ENCODE measurements around the gene NDUFB5. TPM values are rescaled to one million over a fixed set of nuclear protein-coding genes. Genes with fewer than 3 reads are reported as not detected.

The NDUFB5 gene
- total and polyA plus RNA-seq, 10 of the 15 experiments (the other 5 are each of a cell fraction or from before 2014, with no cell fraction given): 82.0 to 320 (median 126) TPM

GRCh38 chr3:179661777-179662176, 57.2 kb downstream of the NDUFB5 start (continued):
- TF ChIP-seq, protein P1, sequence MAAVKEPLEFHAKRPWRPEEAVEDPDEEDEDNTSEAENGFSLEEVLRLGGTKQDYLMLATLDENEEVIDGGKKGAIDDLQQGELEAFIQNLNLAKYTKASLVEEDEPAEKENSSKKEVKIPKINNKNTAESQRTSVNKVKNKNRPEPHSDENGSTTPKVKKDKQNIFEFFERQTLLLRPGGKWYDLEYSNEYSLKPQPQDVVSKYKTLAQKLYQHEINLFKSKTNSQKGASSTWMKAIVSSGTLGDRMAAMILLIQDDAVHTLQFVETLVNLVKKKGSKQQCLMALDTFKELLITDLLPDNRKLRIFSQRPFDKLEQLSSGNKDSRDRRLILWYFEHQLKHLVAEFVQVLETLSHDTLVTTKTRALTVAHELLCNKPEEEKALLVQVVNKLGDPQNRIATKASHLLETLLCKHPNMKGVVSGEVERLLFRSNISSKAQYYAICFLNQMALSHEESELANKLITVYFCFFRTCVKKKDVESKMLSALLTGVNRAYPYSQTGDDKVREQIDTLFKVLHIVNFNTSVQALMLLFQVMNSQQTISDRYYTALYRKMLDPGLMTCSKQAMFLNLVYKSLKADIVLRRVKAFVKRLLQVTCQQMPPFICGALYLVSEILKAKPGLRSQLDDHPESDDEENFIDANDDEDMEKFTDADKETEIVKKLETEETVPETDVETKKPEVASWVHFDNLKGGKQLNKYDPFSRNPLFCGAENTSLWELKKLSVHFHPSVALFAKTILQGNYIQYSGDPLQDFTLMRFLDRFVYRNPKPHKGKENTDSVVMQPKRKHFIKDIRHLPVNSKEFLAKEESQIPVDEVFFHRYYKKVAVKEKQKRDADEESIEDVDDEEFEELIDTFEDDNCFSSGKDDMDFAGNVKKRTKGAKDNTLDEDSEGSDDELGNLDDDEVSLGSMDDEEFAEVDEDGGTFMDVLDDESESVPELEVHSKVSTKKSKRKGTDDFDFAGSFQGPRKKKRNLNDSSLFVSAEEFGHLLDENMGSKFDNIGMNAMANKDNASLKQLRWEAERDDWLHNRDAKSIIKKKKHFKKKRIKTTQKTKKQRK (IDR thresholded peaks at IDR 0.05; ENCODE audit: low read depth, low read length): no peak
- TF ChIP-seq SPI1 (IDR thresholded peaks at IDR 0.05; ENCODE audit: borderline replicate concordance, insufficient read depth, low read depth, low read length) (no peak), RUNX3 (IDR thresholded peaks at IDR 0.05; ENCODE audit: low read length) (no peak), MEF2A (IDR thresholded peaks at IDR 0.05; ENCODE audit: insufficient read depth, low read depth, low read length) (no peak)

DNA sequence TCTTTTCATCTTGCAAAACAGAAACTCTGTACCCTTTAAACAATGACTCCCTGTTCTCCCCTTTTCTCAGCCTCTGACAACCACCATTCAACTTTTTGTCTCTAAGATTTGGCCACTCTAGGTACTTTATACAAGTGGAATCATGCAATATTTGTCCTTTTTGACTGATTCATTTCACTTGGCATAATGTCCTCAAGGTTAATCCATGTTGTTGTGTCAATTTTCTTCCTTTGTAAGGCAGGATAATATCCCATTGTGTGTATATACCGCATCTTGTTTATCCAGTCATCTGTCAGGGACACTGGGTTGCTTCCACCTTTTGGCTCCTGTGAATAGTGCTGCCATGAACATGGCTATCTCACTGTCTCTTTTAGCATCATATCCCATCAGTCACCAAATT, 58.5 kb downstream of the NDUFB5 start:
- Histone ChIP-seq H3K79me2 (ENCODE audit: control insufficient read depth, insufficient read depth, low read length) (peaks cover 39% of the 10 kb centered on the region), H3K4me1 (ENCODE audit: control insufficient read depth, insufficient read depth, low read length) (no peaks in the 10 kb centered on the region), H3K4me3 (no peak overlapping the region), H3K27ac (ENCODE audit: control insufficient read depth, insufficient read depth) (no peak overlapping the region), H3K9ac (ENCODE audit: control insufficient read depth, insufficient read depth, low read length) (no peak overlapping the region), H3K9me3 (replicated peaks; ENCODE audit: control insufficient read depth, insufficient read depth, low read length) (no peaks in the 10 kb centered on the region), H3K4me2 (ENCODE audit: control insufficient read depth, insufficient read depth) (no peak overlapping the region), H3K27me3 (replicated peaks in 1 of 2; ENCODE audit: control insufficient read depth in 2 of 2, insufficient read depth in 2 of 2, low read length in 1 of 2) (no peaks in the 10 kb centered on the region), H2AFZ (ENCODE audit: control insufficient read depth, low read depth, low read length) (no peak overlapping the region), H4K20me1 (ENCODE audit: control insufficient read depth, insufficient read depth) (no peaks in the 10 kb centered on the region), H3K36me3 (ENCODE audit: control insufficient read depth in 2 of 2, insufficient read depth in 2 of 2, low read length in 1 of 2) (no peaks in the 10 kb centered on the region)
- ChIA-PET POLR2A (no interaction called here), SMC1A (ENCODE audit: uncharacterized antibody, unreplicated experiment) (interaction anchor here (1.3 kb wide), 1 partner anchor 8 kb away, joined by 4 read pairs; no protein-coding TSS in a partner anchor), CTCF (interaction anchor here (2.6 kb wide), 1 partner anchor 13 kb away, joined by 22 read pairs; no protein-coding TSS in a partner anchor), RAD21 (ENCODE audit: unreplicated experiment) (no interaction called here)
- WGBS (ENCODE audit: insufficient coverage, insufficient replicate concordance, low lambda C conversion rate, missing lambda C conversion rate): 100% methylated on average over 1 of the region's 1 CpG
- ATAC-seq (no peak), FAIRE-seq (no peak), DNase-seq (ENCODE audit: low read depth, low spot score) (no peak)
- BruUV-seq (replicated peaks): no TSS peak
- intact Hi-C loops (cut with micrococcal nuclease; ENCODE audit: unreplicated experiment): no loop called here
- in situ Hi-C loops (cut with MboI): no loop called here
- TF ChIP-seq HDAC6 (IDR thresholded peaks at IDR 0.05; ENCODE audit: unreplicated experiment) (no peak), PAX5 (IDR thresholded peaks at IDR 0.05; ENCODE audit: borderline replicate concordance, low read depth, low read length) (no peak), SREBF1 (IDR thresholded peaks at IDR 0.05; ENCODE audit: low read length) (no peak), SMAD1 (IDR thresholded peaks at IDR 0.05; ENCODE audit: low read depth, partially characterized antibody) (no peak), IRF5 (IDR thresholded peaks at IDR 0.05; ENCODE audit: borderline replicate concordance) (no peak)
- TF ChIP-seq, protein P2, sequence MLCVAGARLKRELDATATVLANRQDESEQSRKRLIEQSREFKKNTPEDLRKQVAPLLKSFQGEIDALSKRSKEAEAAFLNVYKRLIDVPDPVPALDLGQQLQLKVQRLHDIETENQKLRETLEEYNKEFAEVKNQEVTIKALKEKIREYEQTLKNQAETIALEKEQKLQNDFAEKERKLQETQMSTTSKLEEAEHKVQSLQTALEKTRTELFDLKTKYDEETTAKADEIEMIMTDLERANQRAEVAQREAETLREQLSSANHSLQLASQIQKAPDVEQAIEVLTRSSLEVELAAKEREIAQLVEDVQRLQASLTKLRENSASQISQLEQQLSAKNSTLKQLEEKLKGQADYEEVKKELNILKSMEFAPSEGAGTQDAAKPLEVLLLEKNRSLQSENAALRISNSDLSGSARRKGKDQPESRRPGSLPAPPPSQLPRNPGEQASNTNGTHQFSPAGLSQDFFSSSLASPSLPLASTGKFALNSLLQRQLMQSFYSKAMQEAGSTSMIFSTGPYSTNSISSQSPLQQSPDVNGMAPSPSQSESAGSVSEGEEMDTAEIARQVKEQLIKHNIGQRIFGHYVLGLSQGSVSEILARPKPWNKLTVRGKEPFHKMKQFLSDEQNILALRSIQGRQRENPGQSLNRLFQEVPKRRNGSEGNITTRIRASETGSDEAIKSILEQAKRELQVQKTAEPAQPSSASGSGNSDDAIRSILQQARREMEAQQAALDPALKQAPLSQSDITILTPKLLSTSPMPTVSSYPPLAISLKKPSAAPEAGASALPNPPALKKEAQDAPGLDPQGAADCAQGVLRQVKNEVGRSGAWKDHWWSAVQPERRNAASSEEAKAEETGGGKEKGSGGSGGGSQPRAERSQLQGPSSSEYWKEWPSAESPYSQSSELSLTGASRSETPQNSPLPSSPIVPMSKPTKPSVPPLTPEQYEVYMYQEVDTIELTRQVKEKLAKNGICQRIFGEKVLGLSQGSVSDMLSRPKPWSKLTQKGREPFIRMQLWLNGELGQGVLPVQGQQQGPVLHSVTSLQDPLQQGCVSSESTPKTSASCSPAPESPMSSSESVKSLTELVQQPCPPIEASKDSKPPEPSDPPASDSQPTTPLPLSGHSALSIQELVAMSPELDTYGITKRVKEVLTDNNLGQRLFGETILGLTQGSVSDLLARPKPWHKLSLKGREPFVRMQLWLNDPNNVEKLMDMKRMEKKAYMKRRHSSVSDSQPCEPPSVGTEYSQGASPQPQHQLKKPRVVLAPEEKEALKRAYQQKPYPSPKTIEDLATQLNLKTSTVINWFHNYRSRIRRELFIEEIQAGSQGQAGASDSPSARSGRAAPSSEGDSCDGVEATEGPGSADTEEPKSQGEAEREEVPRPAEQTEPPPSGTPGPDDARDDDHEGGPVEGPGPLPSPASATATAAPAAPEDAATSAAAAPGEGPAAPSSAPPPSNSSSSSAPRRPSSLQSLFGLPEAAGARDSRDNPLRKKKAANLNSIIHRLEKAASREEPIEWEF (IDR thresholded peaks at IDR 0.05; ENCODE audit: insufficient replicate concordance, low read depth, low read length): no peak
- TF ChIP-seq, protein P3, sequence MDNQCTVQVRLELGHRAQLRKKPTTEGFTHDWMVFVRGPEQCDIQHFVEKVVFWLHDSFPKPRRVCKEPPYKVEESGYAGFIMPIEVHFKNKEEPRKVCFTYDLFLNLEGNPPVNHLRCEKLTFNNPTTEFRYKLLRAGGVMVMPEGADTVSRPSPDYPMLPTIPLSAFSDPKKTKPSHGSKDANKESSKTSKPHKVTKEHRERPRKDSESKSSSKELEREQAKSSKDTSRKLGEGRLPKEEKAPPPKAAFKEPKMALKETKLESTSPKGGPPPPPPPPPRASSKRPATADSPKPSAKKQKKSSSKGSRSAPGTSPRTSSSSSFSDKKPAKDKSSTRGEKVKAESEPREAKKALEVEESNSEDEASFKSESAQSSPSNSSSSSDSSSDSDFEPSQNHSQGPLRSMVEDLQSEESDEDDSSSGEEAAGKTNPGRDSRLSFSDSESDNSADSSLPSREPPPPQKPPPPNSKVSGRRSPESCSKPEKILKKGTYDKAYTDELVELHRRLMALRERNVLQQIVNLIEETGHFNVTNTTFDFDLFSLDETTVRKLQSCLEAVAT (IDR thresholded peaks at IDR 0.05): no peak
